Measurements from ENCODE around the gene PSMC3. TPM values are rescaled to one million over a fixed set of nuclear protein-coding genes. Genes with fewer than 3 reads are reported as not detected.

Gene PSMC3
- total RNA-seq, 4 donors from 2014 or later: 72.9 to 134 (median 122) TPM

- TF ChIP-seq CTCF (IDR thresholded peaks at IDR 0.05) (peak; percentile 55 to 76 (median 66)), POLR2A (IDR thresholded peaks at IDR 0.05) (no peak)
- Histone ChIP-seq H3K27ac (peak overlapping the region in 3 of 4 donors; percentile 2 to 56 (median 35)), H3K4me3 (no peak overlapping the region), H3K4me1 (peaks cover 36 to 86% (median 55%) of the 10 kb centered on the region in 3 donors), H3K36me3 (peaks cover 8 to 51% (median 8%) of the 10 kb centered on the region in 3 donors), H3K27me3 (no peaks in the 10 kb centered on the region), H3K9me3 (no peaks in the 10 kb centered on the region)
- intact Hi-C loops (cut with DNase I): no loop called here
- WGBS, 2 donors: 100% methylated on average over 1 of the region's 12 CpGs
- DNase-seq: no peak
These were observed 14.1 kb downstream of the PSMC3 start for GRCh38 chr11:47411884-47412746.

DNA sequence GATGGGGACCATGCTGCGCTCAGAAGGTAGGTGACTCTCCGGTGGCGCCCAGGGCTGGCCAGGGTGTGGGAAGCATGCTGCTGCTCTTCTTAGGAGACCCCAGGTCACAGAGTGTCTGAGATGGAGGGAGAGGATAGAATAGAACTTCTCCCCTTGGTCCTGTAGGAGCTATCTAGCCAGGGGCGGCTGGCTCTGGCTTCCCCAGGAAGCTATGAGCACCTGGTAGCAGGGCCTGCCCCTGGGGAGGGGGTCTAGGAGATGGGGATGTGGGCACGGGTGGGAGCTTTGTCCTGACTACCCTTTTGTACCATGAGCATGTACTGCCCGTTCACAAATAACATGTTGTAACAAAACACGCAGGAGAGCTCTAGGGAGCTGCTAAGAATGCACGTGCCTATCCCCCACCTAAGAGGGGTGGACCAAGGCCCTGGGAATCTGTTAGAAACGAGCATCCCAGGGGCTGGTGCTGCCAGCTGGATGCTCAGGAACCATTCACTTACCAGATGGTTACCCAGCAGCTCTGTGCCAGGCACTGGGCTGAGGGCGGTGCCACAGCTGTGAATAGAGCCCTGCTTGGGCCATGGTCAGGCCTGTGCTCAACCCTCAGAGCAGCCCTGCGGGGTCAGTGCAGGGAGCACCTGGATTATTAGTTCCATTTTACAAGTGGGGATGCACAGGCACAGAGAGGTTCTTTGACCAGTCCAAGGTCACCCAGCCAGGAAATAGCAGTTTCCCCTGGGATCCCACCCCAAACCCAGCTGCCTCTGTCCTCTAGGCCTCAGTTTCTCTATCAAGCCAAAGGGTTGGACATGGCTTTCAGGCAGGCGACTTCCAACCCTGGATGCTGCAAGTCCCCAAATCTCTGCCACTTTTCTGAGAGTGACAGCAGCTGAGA lies 15.6 kb downstream of the PSMC3 start:
- Histone ChIP-seq H3K4me1 (peaks cover 37 to 78% (median 50%) of the 10 kb centered on the region in 3 donors), H3K27me3 (no peaks in the 10 kb centered on the region), H3K27ac (peak overlapping the region; percentile 91 to 97 (median 94)), H3K36me3 (peaks cover 8 to 46% (median 8%) of the 10 kb centered on the region in 3 donors), H3K9me3 (no peaks in the 10 kb centered on the region), H3K4me3 (peak overlapping the region in 2 of 4 donors; percentile 69 to 84)
- no peak for DNase-seq
- intact Hi-C loops (cut with DNase I): no loop called here
- TF ChIP-seq CTCF (IDR thresholded peaks at IDR 0.05) (no peak), POLR2A (IDR thresholded peaks at IDR 0.05) (no peak)
- 68 to 76% methylated on average over 7 to 8 of the region's 12 CpGs for WGBS, 2 donors

GRCh38 chr11:47409440-47410369 lies 16.5 kb downstream of the PSMC3 start:
- Histone ChIP-seq H3K36me3 (peaks cover 2 to 36% (median 8%) of the 10 kb centered on the region in 3 donors), H3K27me3 (no peaks in the 10 kb centered on the region), H3K27ac (peak overlapping the region; percentile 91 to 97 (median 94)), H3K4me1 (peaks cover 29 to 69% (median 43%) of the 10 kb centered on the region in 3 donors), H3K4me3 (peak overlapping the region; percentile 32 to 84 (median 64)), H3K9me3 (no peaks in the 10 kb centered on the region)
- WGBS, 2 donors: 27 to 33% methylated on average over 3 to 8 of the region's 31 CpGs
- no peak for TF ChIP-seq POLR2A (IDR thresholded peaks at IDR 0.05)
- TF ChIP-seq CTCF (IDR thresholded peaks at IDR 0.05): no peak
- no peak for DNase-seq
- intact Hi-C loops (cut with DNase I): loop anchor here (5.0 kb wide), 1 partner anchor 37 kb away; no protein-coding TSS in a partner anchor

DNA sequence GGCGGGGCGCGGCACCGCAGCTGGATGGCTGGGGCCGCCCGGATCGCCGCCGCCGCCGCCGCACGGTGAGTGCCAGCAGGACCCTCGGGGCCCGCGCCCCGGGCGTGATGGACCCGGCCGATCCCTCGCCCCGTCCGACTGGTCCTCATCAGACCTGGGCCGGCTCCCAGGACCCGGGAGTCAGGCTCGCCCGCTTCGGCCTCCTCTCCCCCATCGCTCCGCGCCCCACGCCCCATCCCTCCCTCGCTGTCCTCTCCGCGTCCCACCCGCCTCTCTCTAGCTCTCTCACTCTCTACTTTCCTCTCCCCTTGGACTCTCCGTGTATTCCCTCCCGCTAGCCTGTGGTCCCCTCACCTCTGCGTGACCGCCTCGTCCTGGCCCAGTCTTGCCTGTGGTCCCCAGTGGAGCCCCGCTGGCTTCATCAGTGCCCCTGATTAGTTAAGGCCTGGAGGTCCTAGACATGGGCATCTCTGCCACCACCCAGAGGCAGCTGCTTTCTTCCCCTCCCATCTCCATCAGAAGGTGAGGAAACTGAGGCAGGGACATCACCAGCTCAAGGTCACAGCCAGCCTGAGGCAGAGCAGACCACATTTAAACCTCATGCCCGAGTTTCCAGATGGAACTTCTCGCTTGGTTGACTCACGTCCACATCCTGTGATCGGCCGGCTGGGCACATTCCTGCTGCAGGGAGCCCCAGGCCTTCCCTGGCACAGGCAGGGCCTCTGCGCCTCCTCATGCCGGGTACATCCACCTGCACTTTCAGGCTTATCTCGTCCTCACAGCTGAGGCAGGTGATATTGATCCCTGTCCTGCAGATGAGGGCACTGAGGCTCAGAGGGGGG lies 17.4 kb downstream of the PSMC3 start:
- H3K9me3 ChIP-seq: no peaks in the 10 kb centered on the region
- intact Hi-C loops (cut with DNase I): loop anchor here (5.0 kb wide), 1 partner anchor 37 kb away; no protein-coding TSS in a partner anchor
- no peak for DNase-seq
- TF ChIP-seq POLR2A (IDR thresholded peaks at IDR 0.05) (no peak), CTCF (IDR thresholded peaks at IDR 0.05) (no peak)
- H3K4me3 ChIP-seq: peak overlapping the region; percentile 32 to 84 (median 64)
- H3K4me1 ChIP-seq: peaks cover 29 to 60% (median 43%) of the 10 kb centered on the region in 3 donors
- peaks cover 0 to 28% (median 8%) of the 10 kb centered on the region in 3 donors for H3K36me3 ChIP-seq
- WGBS, 2 donors: 2 to 3% methylated on average over 21 to 25 of the region's 50 CpGs
- H3K27ac ChIP-seq: peak overlapping the region; percentile 91 to 97 (median 94)
- no peaks in the 10 kb centered on the region for H3K27me3 ChIP-seq

Data from esophagus squamous epithelium (tissue), 5 donors.